HepG2 (cell line): ENCODE data around the gene WDR86. TPM values are rescaled to one million over a fixed set of nuclear protein-coding genes. Genes with fewer than 3 reads are reported as not detected.

Experiments
- ATAC-seq: fragments of 200-7000 bp; cut with Tn5 transposase; 3 replicates; pipeline ENCODE4 v1.9.1; 2020; ENCODE audit warnings: mild to moderate bottlenecking, moderate library complexity
- BruUV-seq: library from RNA; stranded (reverse); fragments of 400-500 nt; replicated peaks from 2 replicates; lab custom pipeline; 2021; lab: Mats Ljungman, UMichigan
- CTCF ChIA-PET: fragments of 300-600 bp; formaldehyde crosslinking; extraction: SDS; loops from one replicate; lab custom pipeline; 2021; ENCODE audit warnings: low total read pairs, inconsistent platforms, low intra/inter-chr PET ratio; lab: Yijun Ruan, JAX
- POLR2A ChIA-PET: fragments of 350-600 bp; sonication (Branson Sonifier 250); formaldehyde crosslinking; loops from one replicate; lab custom pipeline; 2020; ENCODE audit warnings: antibody characterized with exemption, inconsistent platforms; lab: Yijun Ruan, JAX
- DNase-seq: peaks from one replicate; pipeline ENCODE4 v3.0.0-alpha.2; 2015; ENCODE audit warnings: low spot score
- FAIRE-seq: peaks from 3 replicates; lab custom pipeline; 2011; peaks lifted over from hg19 to GRCh38; lab: Jason Lieb, UNC
- H2AFZ ChIP-seq: one replicate; pipeline ENCODE4 v1.6.1; 2011; ENCODE audit warnings: low read length, inconsistent platforms
- H3K27ac ChIP-seq: fragments of 300-600 bp; 3 replicates; pipeline ENCODE4 v1.8.0; 2011; ENCODE audit warnings: mixed run types, mild to moderate bottlenecking, mixed read lengths, low read length, inconsistent platforms; ENCODE audit not compliant: insufficient read depth; ENCODE audit errors: extremely low read length
- H3K27me3 ChIP-seq, 2 experiments: fragments of 200-600 bp in 1 of 2; 2 replicates in 1 of 2; 3 replicates in 1 of 2; pipeline versions ENCODE4 v1.6.0 to v1.8.0; 2011; ENCODE audit warnings: low read length in 2 of 2, mild to moderate bottlenecking in 2 of 2, moderate library complexity in 2 of 2, inconsistent platforms in 1 of 2; ENCODE audit not compliant: insufficient read depth in 2 of 2, control insufficient read depth in 1 of 2
- H3K36me3 ChIP-seq, 2 experiments: fragments of 200-600 bp in 1 of 2; replicated peaks in 1 of 2; 2 replicates in 1 of 2; 3 replicates in 1 of 2; pipeline versions ENCODE4 v1.5.1 to v1.8.0; 2011; ENCODE audit warnings: low read length in 2 of 2, inconsistent platforms in 1 of 2; ENCODE audit not compliant: insufficient read depth in 2 of 2, control insufficient read depth in 1 of 2
- H3K4me1 ChIP-seq: 2 replicates; pipeline ENCODE4 v1.5.1; 2012; ENCODE audit warnings: low read length, inconsistent platforms; ENCODE audit not compliant: insufficient read depth
- H3K4me2 ChIP-seq: 2 replicates; pipeline ENCODE4 v1.6.0; 2011; ENCODE audit warnings: low read depth, low read length, inconsistent platforms
- H3K4me3 ChIP-seq, 3 experiments: fragments of 200-600 bp in 1 of 3; sonication (generic), shearing (Covaris generic) in 1 of 3; replicated peaks in 1 of 3; 2 replicates each; pipeline ENCODE4 v1.5.1; 2011 to 2016; ENCODE audit warnings: low read length in 3 of 3, inconsistent platforms in 2 of 3, low read depth in 2 of 3, mild to moderate bottlenecking in 2 of 3, control low read depth in 1 of 3, mixed read lengths in 1 of 3; ENCODE audit not compliant: insufficient read depth in 1 of 3
- H3K79me2 ChIP-seq: one replicate; pipeline ENCODE4 v1.6.1; 2011; ENCODE audit warnings: low read length, inconsistent platforms; ENCODE audit not compliant: insufficient read depth
- H3K9ac ChIP-seq: 2 replicates; pipeline ENCODE4 v1.6.0; 2011; ENCODE audit warnings: mild to moderate bottlenecking, low read depth, low read length, inconsistent platforms; ENCODE audit not compliant: insufficient read depth
- H3K9me3 ChIP-seq: 2 replicates; pipeline ENCODE4 v1.5.1; 2012; ENCODE audit warnings: mild to moderate bottlenecking, low read length
- H4K20me1 ChIP-seq: 2 replicates; pipeline ENCODE4 v1.6.0; 2011; ENCODE audit warnings: inconsistent platforms, mild to moderate bottlenecking, low read length, moderate library complexity; ENCODE audit not compliant: insufficient read depth
- POGZ ChIP-seq: sonication (generic); formaldehyde crosslinking; IDR thresholded peaks from 2 replicates; pipeline ENCODE4 v1.4.0; 2020; ENCODE audit warnings: mild to moderate bottlenecking, missing genetic modification reagents
- POLR2AphosphoS2 ChIP-seq: IDR thresholded peaks from 2 replicates; pipeline ENCODE4 v1.6.1; 2011; ENCODE audit warnings: low read depth, low read length, improper control_type of control experiment
- ZNF224 ChIP-seq: sonication (generic); formaldehyde crosslinking; IDR thresholded peaks from 2 replicates; pipeline ENCODE4 v1.5.0; 2020; ENCODE audit warnings: mild to moderate bottlenecking, missing genetic modification reagents
- ZNF660 ChIP-seq: sonication (generic); formaldehyde crosslinking; IDR thresholded peaks from 2 replicates; pipeline ENCODE4 v1.5.1; 2020; ENCODE audit warnings: mild to moderate bottlenecking, low read depth, missing genetic modification reagents, borderline replicate concordance
- WGBS: methylation state at CpG from one replicate; pipeline ENCODE4 v1.1.6; 2017; ENCODE audit warnings: low lambda C conversion rate; 5-methylcytosine and 5-hydroxymethylcytosine counted together
- in situ Hi-C: cut with HindIII; loops from 2 replicates; pipeline ENCODE4 v1.10.0; 2017; ENCODE audit warnings: low pct_unique_long_range_greater_than_20kb; ENCODE audit not compliant: extremely low pct_ligation_motif_present
- intact Hi-C: fragments of 100-400 bp; cut with micrococcal nuclease; formaldehyde crosslinking; loops from one replicate; pipeline ENCODE4 v1.10.0; 2022; ENCODE audit not compliant: unreplicated experiment
- polyA plus RNA-seq, 8 experiments: library from polyadenylated mRNA; depleted of rRNA in 3 of 8; stranded (reverse) in 7 of 8; unstranded in 1 of 8; fragments of >200 nt; fragmentation: Illumina TruSeq in 4 of 8; extraction: Trizol in 4 of 8; gene quantifications; 2 replicates each; pipeline versions ENCODE4 v1.2.1 to v1.2.3, GENCODE V29; 2011 to 2016; ENCODE audit warnings: low read depth in 4 of 8, missing spikeins in 1 of 8, mixed read lengths in 1 of 8; ENCODE audit not compliant: insufficient read depth in 1 of 8
- total RNA-seq, 5 experiments: library from RNA; depleted of rRNA; stranded (reverse); fragments of >200 nt; fragmentation: Illumina TruSeq; extraction: Trizol; gene quantifications; 2 replicates each; pipeline ENCODE4 v1.2.3, GENCODE V29; 2016; ENCODE audit warnings: low read depth in 1 of 5
- TF ChIP-seq, protein P1 (sequence below): sonication (generic); formaldehyde crosslinking; IDR thresholded peaks from 2 replicates; pipeline ENCODE4 v1.8.0; 2022; ENCODE audit warnings: missing genetic modification reagents, low read depth, mild to moderate bottlenecking, borderline replicate concordance
- TF ChIP-seq, protein P2 (sequence below): sonication (generic); formaldehyde crosslinking; IDR thresholded peaks from 2 replicates; pipeline ENCODE4 v1.4.0; 2020; ENCODE audit warnings: missing genetic modification reagents, borderline replicate concordance

Gene WDR86
- total and polyA plus RNA-seq, 2 of the 13 experiments (the other 11 are each of a cell fraction or from before 2014, with no cell fraction given), result 0.11 to 2.9 TPM

DNA sequence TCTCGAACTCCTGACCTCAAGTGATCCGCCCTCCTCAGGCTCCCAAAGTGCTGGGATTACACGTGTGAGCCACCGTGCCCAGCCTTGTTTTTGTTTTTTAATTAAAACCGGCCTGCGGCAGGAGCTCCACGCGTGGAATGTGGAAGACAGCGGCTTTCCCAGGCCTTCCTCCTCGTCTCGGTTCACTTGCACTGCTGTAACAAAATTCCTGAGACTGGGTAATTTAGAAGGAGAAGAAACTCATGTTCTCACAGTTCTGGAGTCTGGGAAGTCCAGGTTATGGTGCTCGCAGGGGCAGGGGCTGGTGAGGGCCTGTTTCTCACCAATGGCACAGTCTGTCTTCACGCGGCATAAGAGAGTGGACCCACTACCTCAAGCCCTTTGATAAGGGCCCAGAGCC, 44.5 kb upstream of the WDR86 start:
- no peak for FAIRE-seq
- TF ChIP-seq ZNF660 (CRISPR knock-in tag) (no peak), POLR2AphosphoS2 (no peak), ZNF224 (CRISPR knock-in tag) (no peak), POGZ (CRISPR knock-in tag) (no peak)
- TF ChIP-seq, protein P1, sequence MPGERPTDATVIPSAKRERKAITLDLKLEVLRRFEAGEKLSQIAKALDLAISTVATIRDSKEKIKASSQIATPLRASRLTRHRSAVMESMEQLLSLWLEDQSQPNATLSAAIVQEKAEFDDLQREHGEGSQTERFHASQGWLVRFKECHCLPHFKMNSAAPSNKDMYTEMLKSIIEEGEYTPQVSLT (CRISPR knock-in tag), result no peak
- TF ChIP-seq, protein P2, sequence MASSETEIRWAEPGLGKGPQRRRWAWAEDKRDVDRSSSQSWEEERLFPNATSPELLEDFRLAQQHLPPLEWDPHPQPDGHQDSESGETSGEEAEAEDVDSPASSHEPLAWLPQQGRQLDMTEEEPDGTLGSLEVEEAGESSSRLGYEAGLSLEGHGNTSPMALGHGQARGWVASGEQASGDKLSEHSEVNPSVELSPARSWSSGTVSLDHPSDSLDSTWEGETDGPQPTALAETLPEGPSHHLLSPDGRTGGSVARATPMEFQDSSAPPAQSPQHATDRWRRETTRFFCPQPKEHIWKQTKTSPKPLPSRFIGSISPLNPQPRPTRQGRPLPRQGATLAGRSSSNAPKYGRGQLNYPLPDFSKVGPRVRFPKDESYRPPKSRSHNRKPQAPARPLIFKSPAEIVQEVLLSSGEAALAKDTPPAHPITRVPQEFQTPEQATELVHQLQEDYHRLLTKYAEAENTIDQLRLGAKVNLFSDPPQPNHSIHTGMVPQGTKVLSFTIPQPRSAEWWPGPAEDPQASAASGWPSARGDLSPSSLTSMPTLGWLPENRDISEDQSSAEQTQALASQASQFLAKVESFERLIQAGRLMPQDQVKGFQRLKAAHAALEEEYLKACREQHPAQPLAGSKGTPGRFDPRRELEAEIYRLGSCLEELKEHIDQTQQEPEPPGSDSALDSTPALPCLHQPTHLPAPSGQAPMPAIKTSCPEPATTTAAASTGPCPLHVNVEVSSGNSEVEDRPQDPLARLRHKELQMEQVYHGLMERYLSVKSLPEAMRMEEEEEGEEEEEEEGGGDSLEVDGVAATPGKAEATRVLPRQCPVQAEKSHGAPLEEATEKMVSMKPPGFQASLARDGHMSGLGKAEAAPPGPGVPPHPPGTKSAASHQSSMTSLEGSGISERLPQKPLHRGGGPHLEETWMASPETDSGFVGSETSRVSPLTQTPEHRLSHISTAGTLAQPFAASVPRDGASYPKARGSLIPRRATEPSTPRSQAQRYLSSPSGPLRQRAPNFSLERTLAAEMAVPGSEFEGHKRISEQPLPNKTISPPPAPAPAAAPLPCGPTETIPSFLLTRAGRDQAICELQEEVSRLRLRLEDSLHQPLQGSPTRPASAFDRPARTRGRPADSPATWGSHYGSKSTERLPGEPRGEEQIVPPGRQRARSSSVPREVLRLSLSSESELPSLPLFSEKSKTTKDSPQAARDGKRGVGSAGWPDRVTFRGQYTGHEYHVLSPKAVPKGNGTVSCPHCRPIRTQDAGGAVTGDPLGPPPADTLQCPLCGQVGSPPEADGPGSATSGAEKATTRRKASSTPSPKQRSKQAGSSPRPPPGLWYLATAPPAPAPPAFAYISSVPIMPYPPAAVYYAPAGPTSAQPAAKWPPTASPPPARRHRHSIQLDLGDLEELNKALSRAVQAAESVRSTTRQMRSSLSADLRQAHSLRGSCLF, result no peak
- WGBS, result 55% methylated on average over 14 of the region's 14 CpGs
- peaks cover 3% of the 10 kb centered on the region for H3K4me1 ChIP-seq
- intact Hi-C loops (no loop called here), in situ Hi-C loops (no loop called here)
- H3K27ac ChIP-seq, result no peak overlapping the region
- ATAC-seq, result no peak
- no peaks in the 10 kb centered on the region for H3K36me3 ChIP-seq
- no peak for DNase-seq
- CTCF ChIA-PET, result no interaction called here
- H2AFZ ChIP-seq, result no peak overlapping the region
- POLR2A ChIA-PET, result no interaction called here
- H3K4me3 ChIP-seq, result no peak overlapping the region
- no peaks in the 10 kb centered on the region for H3K9me3 ChIP-seq
- no peaks in the 10 kb centered on the region for H4K20me1 ChIP-seq
- H3K4me2 ChIP-seq, result no peak overlapping the region
- H3K27me3 ChIP-seq, result peaks cover 9 to 58% of the 10 kb centered on the region in 2 experiments; a peak in 4 of 5 replicates
- H3K79me2 ChIP-seq, result no peaks in the 10 kb centered on the region
- no peak overlapping the region for H3K9ac ChIP-seq
- no TSS peak for BruUV-seq
